Vagina (tissue), 2 donors: Measurements from ENCODE around the gene EHBP1. TPM values are rescaled to one million over a fixed set of nuclear protein-coding genes. Genes with fewer than 3 reads are reported as not detected.

Experiments used
- DNase-seq, 2 donors: peaks; one replicate each; pipeline ENCODE4 v3.0.0-alpha.2; 2017; ENCODE audit errors: extremely low spot score in 2 of 2
- H3K27ac ChIP-seq: fragments of 200-600 bp; sonication (generic); one replicate; pipeline ENCODE4 v1.5.1; 2019
- H3K27me3 ChIP-seq: fragments of 200-600 bp; sonication (generic); one replicate; pipeline ENCODE4 v1.5.1; 2019
- H3K36me3 ChIP-seq, 2 donors: fragments of 200-600 bp; sonication (generic); one replicate each; pipeline ENCODE4 v1.5.1; 2017 to 2019
- H3K4me1 ChIP-seq: fragments of 200-600 bp; sonication (generic); one replicate; pipeline ENCODE4 v1.5.1; 2019
- H3K4me3 ChIP-seq, 2 donors: fragments of 200-600 bp; sonication (generic); 1 replicate in 1 of 2; 2 replicates in 1 of 2; pipeline ENCODE4 v1.5.1; 2016 to 2019
- H3K9me3 ChIP-seq: fragments of 200-600 bp; sonication (generic); one replicate; pipeline ENCODE4 v1.5.1; 2019
- CTCF ChIP-seq, 3 experiments: fragments of 450-650 bp in 2 of 3; fragments of 200-600 bp in 1 of 3; sonication (generic) in 1 of 3; IDR thresholded peaks; one replicate each; pipeline ENCODE4 v1.5.1; 2017 to 2019; ENCODE audit warnings: antibody characterized with exemption in 3 of 3, mild to moderate bottlenecking in 2 of 3, moderate library complexity in 2 of 3
- POLR2A ChIP-seq, 2 donors: fragments of 450-650 bp; IDR thresholded peaks; one replicate each; pipeline ENCODE4 v1.6.1; 2017; ENCODE audit warnings: antibody characterized with exemption in 2 of 2, mild to moderate bottlenecking in 2 of 2, moderate library complexity in 2 of 2
- POLR2AphosphoS5 ChIP-seq, 2 donors: sonication (generic); formaldehyde crosslinking; IDR thresholded peaks; one replicate each; pipeline ENCODE4 v1.9.0; 2017; ENCODE audit warnings: antibody characterized with exemption in 2 of 2, mild to moderate bottlenecking in 2 of 2, low read depth in 1 of 2; ENCODE audit not compliant: insufficient read depth in 1 of 2
- intact Hi-C: fragments of 100-400 bp; cut with DNase I; formaldehyde crosslinking; loops from one replicate; pipeline ENCODE4 v1.15.1; 2023
- total RNA-seq: library from RNA; depleted of rRNA; stranded (reverse); fragments of >200 nt; gene quantifications from one replicate; pipeline ENCODE4 v1.2.3, GENCODE V29; 2016

The EHBP1 gene
- total RNA-seq, 1 donor from 2014 or later = 97.7 TPM

GRCh38 chr2:63053889-63054602 lies 348.5 kb downstream of the EHBP1 start:
- DNase-seq = no peak
- intact Hi-C loops = no loop called here
- peaks cover 15% of the 10 kb centered on the region for H3K27me3 ChIP-seq
- H3K4me1 ChIP-seq = peaks cover 72% of the 10 kb centered on the region
- H3K9me3 ChIP-seq = no peaks in the 10 kb centered on the region
- TF ChIP-seq POLR2AphosphoS5 (IDR thresholded peaks at IDR 0.05; ENCODE audit: insufficient read depth in 1 of 2, low read depth in 1 of 2) (no peak), POLR2A (IDR thresholded peaks at IDR 0.05) (no peak), CTCF (IDR thresholded peaks at IDR 0.05) (no peak)
- no peak overlapping the region for H3K27ac ChIP-seq
- H3K36me3 ChIP-seq = no peaks in the 10 kb centered on the region
- H3K4me3 ChIP-seq = peak overlapping the region; percentile 3 to 10

- H3K4me1 ChIP-seq = peaks cover 72% of the 10 kb centered on the region
- peaks cover 18% of the 10 kb centered on the region for H3K27me3 ChIP-seq
Measured at GRCh38 chr2:63054841-63055225, 349.3 kb downstream of the EHBP1 start.

GRCh38 chr2:63055226-63056106 lies 350.0 kb downstream of the EHBP1 start:
- peak overlapping the region in 1 of 2 donors; percentile 12 for H3K4me3 ChIP-seq
- intact Hi-C loops = no loop called here
- H3K9me3 ChIP-seq = no peaks in the 10 kb centered on the region
- DNase-seq = no peak
- no peak overlapping the region for H3K27ac ChIP-seq
- peaks cover 18% of the 10 kb centered on the region for H3K27me3 ChIP-seq
- TF ChIP-seq POLR2AphosphoS5 (IDR thresholded peaks at IDR 0.05; ENCODE audit: insufficient read depth in 1 of 2, low read depth in 1 of 2) (no peak), CTCF (IDR thresholded peaks at IDR 0.05) (no peak), POLR2A (IDR thresholded peaks at IDR 0.05) (no peak)
- H3K4me1 ChIP-seq = peaks cover 67% of the 10 kb centered on the region
- no peaks in the 10 kb centered on the region for H3K36me3 ChIP-seq

More at GRCh38 chr2:63054841-63055225, 349.3 kb downstream of the EHBP1 start:
- no peak overlapping the region for H3K4me3 ChIP-seq
- H3K9me3 ChIP-seq = no peaks in the 10 kb centered on the region
- H3K27ac ChIP-seq = no peak overlapping the region
- no peak for DNase-seq
- TF ChIP-seq POLR2A (IDR thresholded peaks at IDR 0.05) = no peak
- no peak for TF ChIP-seq CTCF (IDR thresholded peaks at IDR 0.05)
- no peak for TF ChIP-seq POLR2AphosphoS5 (IDR thresholded peaks at IDR 0.05; ENCODE audit: insufficient read depth in 1 of 2, low read depth in 1 of 2)
- intact Hi-C loops = no loop called here
- H3K36me3 ChIP-seq = no peaks in the 10 kb centered on the region

GRCh38 chr2:63056107-63057050 lies 350.9 kb downstream of the EHBP1 start:
- no peak overlapping the region for H3K4me3 ChIP-seq
- intact Hi-C loops = no loop called here
- no peak for DNase-seq
- no peak overlapping the region for H3K27ac ChIP-seq
- TF ChIP-seq CTCF (IDR thresholded peaks at IDR 0.05) = no peak
- TF ChIP-seq POLR2AphosphoS5 (IDR thresholded peaks at IDR 0.05; ENCODE audit: insufficient read depth in 1 of 2, low read depth in 1 of 2) = no peak
- no peak for TF ChIP-seq POLR2A (IDR thresholded peaks at IDR 0.05)
- H3K9me3 ChIP-seq = no peaks in the 10 kb centered on the region
- peaks cover 18% of the 10 kb centered on the region for H3K27me3 ChIP-seq
- H3K4me1 ChIP-seq = peaks cover 58% of the 10 kb centered on the region
- H3K36me3 ChIP-seq = no peaks in the 10 kb centered on the region
